NT2/D1 (cell line): ENCODE data around the gene PCED1B.

Source experiments
- SUZ12 ChIP-seq: IDR thresholded peaks from 2 replicates; pipeline ENCODE4 v1.6.1; 2011; ENCODE audit not compliant: insufficient read length, insufficient read depth; ENCODE audit errors: extremely low read depth
- YY1 ChIP-seq: IDR thresholded peaks from 2 replicates; pipeline ENCODE4 v1.6.1; 2011; ENCODE audit not compliant: insufficient read length, insufficient read depth
- ZNF274 ChIP-seq: IDR thresholded peaks from 2 replicates; pipeline ENCODE4 v1.6.1; 2011; ENCODE audit warnings: mild to moderate bottlenecking, low read depth, low read length

DNA sequence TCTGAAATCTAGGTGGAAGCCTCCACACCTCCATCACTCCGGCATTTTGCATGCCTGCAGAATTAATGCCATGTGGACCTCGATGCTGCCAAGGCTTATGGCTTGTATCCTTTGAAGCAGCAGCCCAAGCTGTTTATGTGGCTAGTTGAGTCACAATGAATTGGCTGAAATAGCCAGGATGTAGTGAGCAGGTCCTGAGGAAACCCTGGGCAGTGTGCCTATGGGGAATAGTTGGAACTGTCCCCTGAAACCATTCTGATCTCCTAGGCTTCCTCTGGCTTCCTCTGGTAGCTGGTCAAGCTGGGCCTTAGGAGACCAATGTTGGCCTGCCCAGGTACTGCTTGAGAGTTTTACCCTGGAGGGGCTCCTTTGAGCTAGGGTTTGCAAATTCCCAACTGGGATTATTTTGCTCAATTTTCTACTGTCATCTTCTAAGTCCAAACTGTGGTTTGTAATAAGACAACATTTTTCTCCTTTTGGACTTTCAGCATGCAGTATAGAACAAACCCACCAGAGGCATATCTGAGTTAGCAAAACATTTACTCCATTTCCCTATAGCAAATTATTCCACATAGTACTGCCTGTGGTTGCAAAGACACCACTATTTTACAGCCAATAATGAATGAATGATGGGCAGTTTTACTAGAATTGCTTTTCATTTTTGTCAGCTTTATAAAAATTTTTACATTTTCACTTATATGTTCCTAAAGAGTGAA lies 85.5 kb downstream of the PCED1B start:
- TF ChIP-seq YY1 (no peak), ZNF274 (no peak), SUZ12 (no peak)
